ENCODE measurements around the gene PLA2G15.

PLA2G15 gene

DNA sequence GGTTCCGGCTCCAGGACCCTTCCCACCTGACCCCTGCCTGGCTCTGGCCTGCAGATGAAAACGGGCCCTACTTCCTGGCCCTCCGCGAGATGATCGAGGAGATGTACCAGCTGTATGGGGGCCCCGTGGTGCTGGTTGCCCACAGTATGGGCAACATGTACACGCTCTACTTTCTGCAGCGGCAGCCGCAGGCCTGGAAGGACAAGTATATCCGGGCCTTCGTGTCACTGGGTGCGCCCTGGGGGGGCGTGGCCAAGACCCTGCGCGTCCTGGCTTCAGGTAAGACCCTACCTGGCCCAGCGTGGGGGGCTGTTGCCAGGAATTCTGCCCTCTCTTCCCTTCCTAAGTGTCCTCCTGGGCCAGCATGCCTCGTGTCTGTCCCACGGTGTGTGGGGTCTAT lies 10.5 kb downstream of the PLA2G15 start:
- no peak for FAIRE-seq

DNA sequence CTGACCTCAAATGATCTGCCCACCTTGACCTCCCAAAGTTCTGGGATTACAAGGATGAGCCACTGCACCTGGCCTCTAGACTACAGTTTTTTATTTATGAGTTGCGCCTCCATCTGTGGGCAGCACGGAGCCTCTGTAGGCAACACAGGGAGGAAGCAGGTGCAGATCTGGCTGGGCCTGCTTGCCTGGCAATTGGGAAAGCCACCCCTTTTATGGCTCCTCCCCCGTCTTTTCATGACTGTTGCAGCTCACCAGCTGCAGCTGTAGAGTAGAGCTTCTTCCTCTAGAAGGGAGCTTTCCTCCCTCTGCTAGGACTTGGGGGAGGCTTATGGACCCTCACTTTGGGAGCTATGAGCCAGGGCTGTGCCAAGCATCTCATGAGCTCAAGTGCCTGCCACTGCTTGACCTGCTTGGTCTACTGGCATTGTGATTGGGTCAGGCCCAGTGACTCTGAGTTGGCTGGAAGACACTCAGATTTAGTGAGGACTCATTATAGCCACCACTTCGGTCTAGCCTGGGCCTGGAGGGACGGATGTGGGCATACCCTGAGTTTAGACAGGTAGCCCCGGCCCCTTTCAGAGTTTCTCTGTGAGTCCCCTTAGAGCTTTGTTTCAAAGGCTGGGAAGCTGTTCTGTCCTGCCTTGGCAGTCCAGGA lies 12.2 kb downstream of the PLA2G15 start:
- no peak for FAIRE-seq

DNA sequence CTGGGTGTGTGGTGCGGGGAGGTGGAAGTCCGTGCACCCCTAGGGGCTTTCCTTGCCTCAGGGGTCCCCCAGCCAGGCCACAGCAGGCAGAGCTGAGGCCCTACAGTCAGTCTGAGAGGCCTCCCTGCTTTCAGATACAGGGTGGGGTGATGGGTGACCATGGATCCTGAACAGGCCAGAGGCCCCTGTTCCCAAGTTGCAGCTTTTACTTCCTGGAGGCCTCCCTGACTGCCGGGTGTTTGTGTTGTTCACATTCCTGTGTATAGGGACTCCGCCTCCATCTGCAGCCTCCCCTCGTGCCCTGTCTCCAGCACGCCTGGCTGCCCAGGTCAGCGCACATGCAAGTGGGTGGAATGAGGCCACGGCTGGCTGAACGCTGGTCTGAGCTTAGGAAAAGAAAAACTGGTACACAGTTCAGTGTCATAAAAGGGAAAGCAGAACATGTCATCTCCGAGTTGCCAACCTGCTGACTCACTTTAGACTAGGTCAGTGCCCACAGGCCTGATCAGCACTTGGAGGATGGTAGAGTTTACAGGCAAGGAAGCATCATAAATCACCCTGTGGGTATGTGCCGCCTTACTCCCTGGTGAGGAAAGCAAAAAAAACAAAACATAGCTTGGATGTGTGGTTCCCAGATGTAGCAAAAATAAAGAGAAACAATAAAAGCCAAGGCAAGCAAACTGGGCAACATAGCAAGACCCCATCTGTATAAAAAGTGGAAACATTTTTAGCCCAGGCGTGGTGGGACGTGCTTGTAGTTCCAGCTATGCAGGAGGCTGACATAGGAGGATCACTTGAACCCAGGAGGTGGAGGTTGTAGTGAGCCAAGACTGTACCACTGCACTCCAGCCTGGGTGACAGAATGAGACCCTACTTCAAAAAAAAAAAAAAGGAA lies 13.0 kb downstream of the PLA2G15 start:
- FAIRE-seq = no peak

GRCh38 chr16:68259007-68259825 lies 14.0 kb downstream of the PLA2G15 start:
- no peak for FAIRE-seq

GRCh38 chr16:68263559-68264127 lies 18.5 kb downstream of the PLA2G15 start:
- FAIRE-seq = no peak

DNA sequence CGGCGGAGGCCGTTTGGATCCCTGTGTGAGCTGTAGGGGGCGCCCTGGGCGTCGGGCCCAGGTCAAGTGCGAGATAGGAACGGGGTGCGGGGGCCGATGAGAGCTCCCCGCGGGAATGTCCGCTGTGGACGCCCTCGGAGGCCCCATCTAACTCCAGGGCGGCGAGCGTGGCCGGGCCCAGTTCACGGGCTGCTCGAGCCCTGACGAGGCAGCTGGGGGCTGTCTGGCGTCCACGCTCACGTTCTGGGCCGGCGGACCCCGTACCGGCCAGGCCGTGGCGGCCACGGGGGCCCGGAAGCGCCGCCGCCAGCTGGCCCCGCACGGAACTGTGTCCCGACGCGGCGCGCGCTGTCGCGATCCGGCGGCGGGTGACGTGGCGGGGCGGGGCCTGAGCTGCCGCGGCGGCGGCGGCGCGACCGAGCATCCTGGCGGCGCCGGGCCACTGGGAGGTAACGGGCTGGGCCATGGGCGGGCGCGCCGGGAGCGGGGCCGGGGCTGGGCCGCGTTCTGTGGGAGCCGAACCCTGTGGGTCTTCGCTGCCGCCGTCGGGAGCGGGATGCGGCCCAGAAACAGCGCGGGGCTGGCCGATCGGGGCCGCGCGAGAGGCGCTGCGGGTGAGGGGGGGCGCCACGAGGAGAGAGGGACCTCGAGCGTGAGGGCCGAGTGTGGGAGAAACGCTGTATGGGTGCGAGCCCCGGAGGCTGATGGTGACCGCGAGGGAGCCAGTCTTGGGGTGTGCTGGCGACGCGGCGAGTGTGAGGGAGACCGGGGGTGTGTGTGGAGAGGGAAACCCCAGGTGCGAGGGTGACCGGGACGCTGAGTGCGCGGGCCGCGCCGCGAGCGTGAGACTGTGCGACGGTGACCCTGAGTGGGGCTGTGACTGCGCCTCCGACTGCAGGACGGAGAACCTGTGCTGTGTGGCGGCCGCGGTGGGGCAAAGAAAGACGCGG lies 19.2 kb downstream of the PLA2G15 start, which contains the start of gene SLC7A6:
Gene SLC7A6 (plus strand): TSS at position 399 of the 950 bp plus-strand sequence. CDS start 10,201 bp downstream, outside the sequence.
- FAIRE-seq = no peak

- FAIRE-seq = no peak
Observed at GRCh38 chr16:68265078-68265920, 20.1 kb downstream of the PLA2G15 start.

GRCh38 chr16:68267612-68268405 lies 22.6 kb downstream of the PLA2G15 start:
- FAIRE-seq = no peak

- no peak for FAIRE-seq
Observed at GRCh38 chr16:68269793-68270192, 24.6 kb downstream of the PLA2G15 start.

GRCh38 chr16:68270353-68270752 lies 25.2 kb downstream of the PLA2G15 start:
- FAIRE-seq = no peak

- no peak for FAIRE-seq
Observed at GRCh38 chr16:68272507-68273209, 27.5 kb downstream of the PLA2G15 start.

GRCh38 chr16:68273459-68273858 lies 28.3 kb downstream of the PLA2G15 start:
- no peak for FAIRE-seq

- no peak for FAIRE-seq
Observed at GRCh38 chr16:68273896-68274295, 28.7 kb downstream of the PLA2G15 start.

GRCh38 chr16:68274441-68274840 lies 29.3 kb downstream of the PLA2G15 start:
- FAIRE-seq = no peak

- FAIRE-seq = no peak
Observed at GRCh38 chr16:68275611-68276191, 30.5 kb downstream of the PLA2G15 start.

- FAIRE-seq = no peak
Observed at GRCh38 chr16:68276223-68276622, 31.1 kb downstream of the PLA2G15 start.

DNA sequence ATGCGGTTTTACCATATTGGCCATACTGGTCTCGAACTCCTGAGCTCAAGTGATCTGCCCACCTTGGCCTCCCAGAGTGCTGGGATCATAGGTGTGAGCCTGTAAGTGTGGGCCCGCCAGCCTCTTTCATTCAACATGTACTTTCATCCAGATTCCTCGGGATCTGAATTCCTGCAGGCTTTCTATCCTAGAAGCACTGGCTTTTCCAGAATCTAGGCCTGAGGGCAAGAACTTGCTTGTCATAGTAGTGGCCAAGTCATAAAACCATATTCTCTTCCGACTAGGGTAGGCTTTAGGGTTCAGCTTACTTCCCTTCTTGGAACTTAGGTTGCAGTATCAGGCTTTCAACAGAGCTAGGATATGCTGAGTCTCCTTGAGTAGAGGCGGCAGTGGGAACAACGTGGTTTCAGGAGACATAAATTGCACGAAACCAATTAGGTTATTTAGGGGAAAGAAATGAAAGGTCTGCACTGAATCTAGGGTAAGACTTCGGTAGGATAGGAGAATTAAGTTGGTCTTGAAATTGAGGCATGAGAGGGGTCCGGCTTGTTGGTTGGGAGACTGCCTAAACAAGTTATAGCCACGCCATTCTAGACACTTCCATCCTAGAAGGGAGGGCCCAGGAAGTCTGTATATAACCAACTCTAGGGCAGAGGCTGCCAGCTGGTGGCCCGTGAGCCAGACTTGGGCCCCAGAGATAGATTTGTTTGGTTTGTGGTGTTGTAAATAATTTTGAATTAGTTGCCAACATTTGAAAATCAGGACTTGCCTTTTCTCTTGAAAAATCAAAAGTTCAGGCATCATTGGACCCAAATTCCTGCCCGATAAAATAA lies 34.8 kb downstream of the PLA2G15 start:
- no peak for FAIRE-seq

Measured in TTC549 (cell line).